Measurements from ENCODE around the gene LDHA. TPM values are rescaled to one million over a fixed set of nuclear protein-coding genes. Genes with fewer than 3 reads are reported as not detected.
"Not testable (repeated sequence)": the region's sequence is repeated elsewhere in the genome, so short reads cannot be mapped to it uniquely, and the experiment has no call there.

Gene LDHA
- total RNA-seq, 2 experiments from 2014 or later: 1,251 to 1,270 TPM

DNA sequence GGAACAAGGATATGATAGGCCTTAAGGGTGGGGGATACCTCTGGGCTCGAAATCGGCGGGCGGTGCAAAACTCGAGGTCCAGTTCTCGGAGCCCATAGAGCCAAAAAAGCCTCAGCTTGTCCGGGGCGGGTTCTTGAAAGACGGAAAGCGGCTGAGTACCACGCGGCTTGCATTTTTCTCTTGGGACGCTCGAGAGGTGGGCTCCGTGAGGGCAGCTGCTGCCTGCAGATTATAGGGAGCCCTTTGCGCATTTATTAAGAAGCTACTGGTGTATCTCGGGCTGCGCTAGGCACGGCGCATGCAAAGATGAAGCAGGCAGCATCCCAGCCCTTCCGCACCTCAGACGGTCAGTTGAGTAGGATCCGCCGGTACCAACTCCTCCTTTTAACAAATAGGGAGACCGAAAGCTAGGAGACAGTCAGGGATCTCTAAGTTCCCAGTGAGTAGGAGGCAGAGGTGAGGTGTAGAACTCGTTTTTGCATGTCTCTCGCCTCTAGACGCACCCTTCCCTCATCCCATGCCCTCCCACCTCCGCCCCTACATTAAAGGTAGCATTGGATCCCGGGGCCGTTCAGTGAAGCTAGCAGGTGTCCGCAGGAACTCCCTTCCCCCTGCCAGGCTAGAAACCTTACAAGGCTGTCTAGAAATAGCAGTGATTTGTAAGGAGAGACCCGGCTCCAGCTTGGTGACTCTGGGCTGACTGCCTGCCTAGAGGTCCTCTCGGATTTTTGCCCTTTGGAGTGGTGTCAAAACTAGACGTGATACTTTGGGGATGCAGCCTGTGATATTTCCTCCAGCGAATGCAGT, 768 bp downstream of the LDHA start:
- ATAC-seq: no peak
- POLR2A ChIA-PET: interaction anchor here (0.9 to 5.3 kb wide), 21 partner anchors 9 to 381 kb away, joined by 3 to 152 read pairs (median 4); partner anchors contain the start of genes GTF2H1, HPS5, SPTY2D1 and TMEM86A
- Mint-ChIP-seq H3K27ac (peak overlapping the region; percentile 98), H3K27me3 (ENCODE audit: low read depth) (no peaks in the 10 kb centered on the region), H3K9me3 (ENCODE audit: insufficient read depth) (no peaks in the 10 kb centered on the region), H3K36me3 (ENCODE audit: low read depth) (peaks cover 54% of the 10 kb centered on the region), H3K4me3 (peak overlapping the region; percentile 99), H3K4me1 (ENCODE audit: low read depth) (peaks cover 51% of the 10 kb centered on the region)
- peak; percentile 32 for DNase-seq
- CTCF ChIA-PET: interaction anchor here (0.8 to 4.2 kb wide), 12 partner anchors 11 to 328 kb away, joined by 3 to 35 read pairs (median 4); partner anchors contain the start of genes GTF2H1, HPS5, SPTY2D1 and TSG101

DNA sequence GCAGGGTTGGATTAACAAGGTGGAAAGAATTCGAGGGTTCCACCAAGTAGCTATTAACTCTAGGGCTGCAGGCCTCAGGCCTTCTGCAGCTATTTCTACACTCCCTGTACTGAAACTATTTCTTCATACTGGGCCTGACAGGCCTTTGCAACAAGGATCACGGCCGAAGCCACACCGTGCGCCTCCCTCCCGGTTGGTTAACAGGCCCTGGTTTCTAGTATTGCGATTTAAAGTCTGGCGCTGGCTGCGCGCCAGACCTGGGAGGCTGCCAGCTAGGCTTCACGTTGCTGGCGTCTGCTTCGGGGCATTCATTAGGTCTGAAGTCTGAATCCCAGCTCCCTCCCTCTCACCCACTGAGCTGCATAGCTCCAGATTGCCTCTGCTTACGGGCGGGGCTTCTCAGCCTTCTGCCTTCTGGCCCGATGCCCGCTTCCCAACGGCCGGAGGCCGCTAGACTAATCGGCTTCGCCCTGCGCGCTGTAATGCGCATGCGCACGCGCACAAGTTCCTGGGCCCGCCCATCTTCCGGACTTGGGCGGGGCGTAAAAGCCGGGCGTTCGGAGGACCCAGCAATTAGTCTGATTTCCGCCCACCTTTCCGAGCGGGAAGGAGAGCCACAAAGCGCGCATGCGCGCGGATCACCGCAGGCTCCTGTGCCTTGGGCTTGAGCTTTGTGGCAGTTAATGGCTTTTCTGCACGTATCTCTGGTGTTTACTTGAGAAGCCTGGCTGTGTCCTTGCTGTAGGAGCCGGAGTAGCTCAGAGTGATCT, 1.6 kb downstream of the LDHA start:
- Mint-ChIP-seq H3K4me1 (ENCODE audit: low read depth) (peaks cover 56% of the 10 kb centered on the region), H3K27me3 (ENCODE audit: low read depth) (no peaks in the 10 kb centered on the region), H3K9me3 (ENCODE audit: insufficient read depth) (no peaks in the 10 kb centered on the region)

DNA sequence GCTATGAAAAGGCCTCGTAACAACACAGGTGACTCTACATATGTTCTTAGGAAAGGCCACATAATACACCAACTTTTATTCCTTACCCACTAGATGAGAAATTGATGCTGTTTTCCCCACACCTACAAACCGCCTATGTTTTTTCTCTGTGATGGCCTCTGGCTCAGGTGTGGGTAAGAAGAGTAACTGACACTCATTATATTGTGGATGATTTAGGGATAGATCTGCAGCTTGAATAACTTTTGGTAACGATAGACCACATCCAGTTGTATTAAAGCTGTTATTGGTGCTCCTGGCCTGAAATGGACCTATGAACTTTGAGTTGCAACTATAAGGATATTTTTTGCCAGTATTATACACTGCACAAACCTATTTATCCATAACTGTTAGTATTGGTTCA, 3.6 kb downstream of the LDHA start:
- CTCF ChIA-PET: interaction anchor here (1.2 to 4.2 kb wide), 2 partner anchors 154 to 185 kb away, joined by 3 to 35 read pairs; no protein-coding TSS in a partner anchor
- no peaks in the 10 kb centered on the region for H3K9me3 Mint-ChIP-seq (ENCODE audit: insufficient read depth)
- POLR2A ChIA-PET: interaction anchor here (1.0 to 5.3 kb wide), 4 partner anchors 9 to 154 kb away, joined by 3 to 152 read pairs (median 4); no protein-coding TSS in a partner anchor
- H3K27ac Mint-ChIP-seq: peak overlapping the region; percentile 51
- H3K4me3 Mint-ChIP-seq: peak overlapping the region; percentile 7
- H3K27me3 Mint-ChIP-seq (ENCODE audit: low read depth): no peaks in the 10 kb centered on the region
- DNase-seq (no peak), ATAC-seq (no peak)
- peaks cover 72% of the 10 kb centered on the region for H3K36me3 Mint-ChIP-seq (ENCODE audit: low read depth)
- peaks cover 53% of the 10 kb centered on the region for H3K4me1 Mint-ChIP-seq (ENCODE audit: low read depth)

More for the DNA sequence above, 1.6 kb downstream of the LDHA start:
- ATAC-seq (peak; percentile 66), DNase-seq (peak; percentile 97)
- peaks cover 61% of the 10 kb centered on the region for H3K36me3 Mint-ChIP-seq (ENCODE audit: low read depth)
- peak overlapping the region; percentile 98 for H3K27ac Mint-ChIP-seq
- H3K4me3 Mint-ChIP-seq: peak overlapping the region; percentile 99
- ChIA-PET CTCF (interaction anchor here (0.8 to 4.2 kb wide), 10 partner anchors 12 to 369 kb away, joined by 3 to 35 read pairs (median 5); partner anchors contain the start of genes GTF2H1, HPS5, SPTY2D1 and TSG101), POLR2A (interaction anchor here (0.6 to 5.3 kb wide), 16 partner anchors 9 to 382 kb away, joined by 3 to 152 read pairs (median 3); partner anchors contain the start of genes GTF2H1, HPS5, SPTY2D1 and TSG101)

DNA sequence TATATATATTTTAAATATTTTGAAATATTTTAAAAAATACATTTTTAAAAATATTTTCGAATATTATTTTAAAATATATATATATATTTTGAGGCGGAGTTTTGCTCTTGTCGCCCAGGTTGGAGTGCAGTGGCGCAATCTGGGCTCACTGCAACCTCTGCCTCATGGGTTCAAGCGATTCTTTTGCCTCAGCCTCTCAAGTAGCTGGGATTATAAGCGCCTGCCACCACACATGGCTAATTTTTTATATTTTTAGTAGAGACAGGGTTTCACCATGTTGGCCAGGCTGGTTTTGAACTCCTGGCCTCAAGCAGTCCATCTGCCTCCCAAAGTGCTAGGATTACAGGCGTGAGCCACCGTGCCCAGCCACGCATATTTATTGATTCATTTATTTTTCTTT, 6.7 kb downstream of the LDHA start:
- peaks cover 55% of the 10 kb centered on the region for H3K4me1 Mint-ChIP-seq (ENCODE audit: low read depth)
- H3K9me3 Mint-ChIP-seq (ENCODE audit: insufficient read depth); H3K27me3 Mint-ChIP-seq (ENCODE audit: low read depth); DNase-seq; H3K4me3 Mint-ChIP-seq; CTCF ChIA-PET; ATAC-seq; H3K27ac Mint-ChIP-seq: not testable (repeated sequence)
- POLR2A ChIA-PET: interaction anchor here (0.8 kb wide), 1 partner anchor 24 kb away, joined by 3 read pairs; no protein-coding TSS in a partner anchor
- peaks cover 75% of the 10 kb centered on the region for H3K36me3 Mint-ChIP-seq (ENCODE audit: low read depth)

DNA sequence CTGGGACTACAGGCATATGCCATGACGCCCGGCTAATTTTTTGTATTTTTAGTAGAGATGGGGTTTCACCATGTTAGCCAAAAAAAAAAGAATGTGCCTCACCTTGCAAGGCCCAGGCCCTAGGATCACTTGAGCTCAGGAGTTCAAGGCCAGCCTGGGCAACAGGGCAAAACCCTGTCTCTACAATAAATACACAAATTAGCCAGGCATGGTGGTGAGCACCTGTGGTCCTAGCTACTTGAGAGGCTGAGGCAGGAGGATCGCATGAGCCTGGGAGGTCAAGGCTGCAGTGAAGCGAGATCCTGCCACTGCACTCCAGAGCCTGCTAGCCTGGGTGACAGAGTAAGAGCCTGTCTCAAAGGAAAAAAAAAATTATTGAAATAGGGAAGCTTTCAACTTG, 9.7 kb downstream of the LDHA start:
- no peak for ATAC-seq
- CTCF ChIA-PET: no interaction called here
- no peaks in the 10 kb centered on the region for H3K27me3 Mint-ChIP-seq (ENCODE audit: low read depth)
- peaks cover 37% of the 10 kb centered on the region for H3K4me1 Mint-ChIP-seq (ENCODE audit: low read depth)
- no peak for DNase-seq
- no peak overlapping the region for H3K4me3 Mint-ChIP-seq
- no peaks in the 10 kb centered on the region for H3K9me3 Mint-ChIP-seq (ENCODE audit: insufficient read depth)
- peaks cover 70% of the 10 kb centered on the region for H3K36me3 Mint-ChIP-seq (ENCODE audit: low read depth)
- no peak overlapping the region for H3K27ac Mint-ChIP-seq
- POLR2A ChIA-PET: no interaction called here

DNA sequence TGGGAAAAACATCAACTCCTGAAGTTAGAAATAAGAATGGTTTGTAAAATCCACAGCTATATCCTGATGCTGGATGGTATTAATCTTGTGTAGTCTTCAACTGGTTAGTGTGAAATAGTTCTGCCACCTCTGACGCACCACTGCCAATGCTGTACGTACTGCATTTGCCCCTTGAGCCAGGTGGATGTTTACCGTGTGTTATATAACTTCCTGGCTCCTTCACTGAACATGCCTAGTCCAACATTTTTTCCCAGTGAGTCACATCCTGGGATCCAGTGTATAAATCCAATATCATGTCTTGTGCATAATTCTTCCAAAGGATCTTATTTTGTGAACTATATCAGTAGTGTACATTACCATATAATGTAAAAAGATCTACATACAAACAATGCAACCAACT, 13.0 kb downstream of the LDHA start:
- ATAC-seq; H3K4me3 Mint-ChIP-seq; CTCF ChIA-PET; H3K27ac Mint-ChIP-seq; DNase-seq; H3K27me3 Mint-ChIP-seq (ENCODE audit: low read depth); H3K9me3 Mint-ChIP-seq (ENCODE audit: insufficient read depth): not testable (repeated sequence)
- POLR2A ChIA-PET: interaction anchor here (0.6 to 3.2 kb wide), 4 partner anchors 10 to 164 kb away, joined by 3 to 19 read pairs (median 5); partner anchors contain the start of gene LDHA
- Mint-ChIP-seq H3K4me1 (ENCODE audit: low read depth) (peaks cover 35% of the 10 kb centered on the region), H3K36me3 (ENCODE audit: low read depth) (peaks cover 51% of the 10 kb centered on the region)

DNA sequence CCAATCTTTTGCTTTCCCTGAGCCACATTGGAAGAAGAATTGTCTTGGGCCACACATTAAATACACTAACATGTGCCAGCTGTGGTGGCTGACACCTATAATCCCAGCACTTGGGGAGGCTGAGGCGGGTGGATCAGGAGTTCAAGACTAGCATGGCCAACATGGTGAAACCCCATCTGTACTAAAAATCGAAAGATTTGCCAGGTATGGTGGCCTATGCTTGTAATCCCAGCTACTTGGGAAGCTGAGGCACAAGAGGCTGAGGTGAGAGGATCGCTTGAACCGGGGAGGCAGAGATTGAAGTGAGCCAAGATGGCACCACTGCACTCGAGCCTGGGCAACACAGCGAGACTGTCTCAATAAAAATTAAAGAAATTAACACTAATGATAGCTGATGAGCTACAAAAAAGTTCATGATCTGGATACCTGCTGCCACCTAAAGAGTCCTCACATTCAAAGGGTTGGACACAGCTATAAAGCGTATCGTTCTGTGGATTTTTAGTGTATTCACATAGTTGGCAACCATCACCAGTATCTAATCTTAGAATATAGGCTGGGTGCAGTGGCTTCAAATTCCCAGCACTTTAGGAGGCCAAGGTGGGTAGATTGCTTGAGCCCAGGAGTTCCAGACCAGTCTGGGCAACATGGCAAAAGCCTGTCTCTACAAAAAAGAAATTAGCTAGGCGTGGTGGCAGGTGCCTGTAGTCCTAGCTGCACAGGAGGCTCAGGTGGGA, 14.4 kb downstream of the LDHA start:
- no peak overlapping the region for H3K27ac Mint-ChIP-seq
- POLR2A ChIA-PET: interaction anchor here (3.2 kb wide), 1 partner anchor 13 kb away, joined by 19 read pairs; the partner anchor contains the start of gene LDHA

DNA sequence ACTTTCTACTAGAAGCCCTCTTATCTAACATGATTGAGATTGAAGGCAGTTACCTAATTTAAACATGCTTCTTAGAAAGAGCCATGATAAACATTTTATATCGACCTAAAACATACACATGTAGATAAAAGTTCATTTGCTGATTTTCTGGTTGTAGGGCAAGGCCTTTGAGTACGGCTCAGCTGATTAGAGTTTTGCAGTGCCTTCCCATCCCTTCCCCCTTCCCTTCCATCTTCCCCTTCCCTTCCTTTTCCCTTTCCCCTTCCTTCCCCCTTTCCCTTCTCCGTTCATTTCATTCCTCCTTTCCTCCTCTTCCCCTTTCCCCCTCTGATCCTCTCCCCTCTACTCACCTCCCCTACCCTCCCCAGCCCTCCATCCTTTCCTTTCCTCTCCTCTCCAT, 22.1 kb downstream of the LDHA start:
- no peak for ATAC-seq
- Mint-ChIP-seq H3K27me3 (ENCODE audit: low read depth) (peaks cover 2% of the 10 kb centered on the region), H3K9me3 (ENCODE audit: insufficient read depth) (no peaks in the 10 kb centered on the region), H3K27ac (no peak overlapping the region), H3K4me1 (ENCODE audit: low read depth) (peaks cover 6% of the 10 kb centered on the region), H3K4me3 (no peak overlapping the region), H3K36me3 (ENCODE audit: low read depth) (no peaks in the 10 kb centered on the region)
- ChIA-PET CTCF (no interaction called here), POLR2A (no interaction called here)
- no peak for DNase-seq

More for the DNA sequence above, 14.4 kb downstream of the LDHA start:
- Mint-ChIP-seq H3K36me3 (ENCODE audit: low read depth) (peaks cover 39% of the 10 kb centered on the region), H3K9me3 (ENCODE audit: insufficient read depth) (no peaks in the 10 kb centered on the region), H3K27me3 (ENCODE audit: low read depth) (peaks cover 2% of the 10 kb centered on the region), H3K4me1 (ENCODE audit: low read depth) (peaks cover 26% of the 10 kb centered on the region), H3K4me3 (no peak overlapping the region)
- CTCF ChIA-PET: interaction anchor here (1.8 kb wide), 1 partner anchor 9 kb away, joined by 5 read pairs; no protein-coding TSS in a partner anchor
- ATAC-seq: no peak
- no peak for DNase-seq

DNA sequence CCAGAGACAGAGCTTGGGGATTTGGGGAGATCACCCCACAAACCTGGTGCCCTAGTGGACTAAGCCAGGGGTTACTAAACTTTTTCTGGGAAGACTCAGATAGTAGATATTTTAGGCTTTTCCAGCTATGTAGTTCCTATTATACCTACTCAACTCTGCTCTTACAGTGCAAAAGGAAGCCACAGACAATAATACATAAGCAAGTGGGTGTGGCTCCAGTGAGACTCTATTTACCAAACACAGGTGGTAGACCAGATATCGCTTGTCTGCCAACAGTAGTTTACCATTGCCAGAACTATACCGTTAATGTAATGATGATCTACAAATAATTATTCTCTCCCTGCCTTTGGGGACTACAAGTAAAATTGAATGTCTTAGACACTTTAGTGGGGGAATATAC, 24.7 kb downstream of the LDHA start:
- DNase-seq (no peak), ATAC-seq (no peak)
- ChIA-PET POLR2A (no interaction called here), CTCF (interaction anchor here (1.1 kb wide), 1 partner anchor 175 kb away, joined by 3 read pairs; no protein-coding TSS in a partner anchor)
- Mint-ChIP-seq H3K36me3 (ENCODE audit: low read depth) (no peaks in the 10 kb centered on the region), H3K4me3 (no peak overlapping the region), H3K27me3 (ENCODE audit: low read depth) (no peaks in the 10 kb centered on the region), H3K9me3 (ENCODE audit: insufficient read depth) (no peaks in the 10 kb centered on the region), H3K27ac (no peak overlapping the region), H3K4me1 (ENCODE audit: low read depth) (peaks cover 2% of the 10 kb centered on the region)

DNA sequence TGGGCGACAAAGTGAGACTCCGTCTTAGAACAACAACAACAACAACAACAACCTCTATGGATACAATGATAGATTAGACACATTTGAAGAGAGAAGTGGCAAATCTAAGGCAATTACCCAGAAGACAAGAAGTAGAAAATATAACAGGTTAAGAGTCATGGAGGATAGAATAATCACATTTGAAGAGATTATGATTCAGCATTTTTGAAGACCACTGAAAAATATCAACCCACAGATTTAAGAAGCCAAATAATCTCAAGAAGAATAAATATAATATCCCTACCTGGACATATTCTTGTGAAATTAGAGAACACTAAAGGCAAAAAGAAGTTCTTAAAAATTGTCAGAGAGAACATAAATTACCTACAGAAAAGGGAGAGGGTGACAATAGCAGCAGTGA, 25.7 kb downstream of the LDHA start:
- ChIA-PET POLR2A (no interaction called here), CTCF (no interaction called here)
- Mint-ChIP-seq H3K4me3 (no peak overlapping the region), H3K27me3 (ENCODE audit: low read depth) (no peaks in the 10 kb centered on the region), H3K4me1 (ENCODE audit: low read depth) (peaks cover 2% of the 10 kb centered on the region), H3K9me3 (ENCODE audit: insufficient read depth) (no peaks in the 10 kb centered on the region), H3K27ac (no peak overlapping the region), H3K36me3 (ENCODE audit: low read depth) (no peaks in the 10 kb centered on the region)
- ATAC-seq (no peak), DNase-seq (no peak)

DNA sequence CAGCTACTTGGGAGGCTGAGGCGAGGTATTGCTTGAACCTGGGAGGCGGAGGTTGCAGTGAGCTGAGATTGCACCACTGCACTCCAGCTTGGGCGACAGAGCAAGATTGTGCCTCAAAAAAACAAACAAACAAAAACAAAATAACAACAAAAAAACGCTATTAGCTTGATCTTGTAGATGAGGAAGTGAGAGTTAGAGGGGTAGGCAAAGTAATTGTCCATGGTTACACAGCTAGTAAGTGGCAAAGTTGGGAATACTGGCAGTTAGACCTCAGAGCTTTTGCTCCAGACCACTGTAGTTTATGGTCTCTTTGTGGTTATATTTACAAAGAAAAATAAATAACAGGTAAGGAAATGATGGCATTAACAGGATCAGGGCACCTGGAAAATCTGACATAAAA, 32.9 kb downstream of the LDHA start:
- Mint-ChIP-seq H3K4me3 (no peak overlapping the region), H3K27ac (no peak overlapping the region), H3K4me1 (ENCODE audit: low read depth) (peaks cover 10% of the 10 kb centered on the region), H3K9me3 (ENCODE audit: insufficient read depth) (peaks cover 7% of the 10 kb centered on the region), H3K27me3 (ENCODE audit: low read depth) (no peaks in the 10 kb centered on the region), H3K36me3 (ENCODE audit: low read depth) (peaks cover 5% of the 10 kb centered on the region)
- CTCF ChIA-PET: no interaction called here
- POLR2A ChIA-PET: interaction anchor here (0.6 kb wide), 1 partner anchor 105 kb away, joined by 3 read pairs; the partner anchor contains the start of gene HPS5
- DNase-seq (no peak), ATAC-seq (no peak)

Data from activated CD8-positive, alpha-beta T cell treated with anti-CD3 and anti-CD28 coated beads, Interleukin-2, amount 10 ng/mL, durations not matched to agents 7 days and 5 days (primary cell).